Measurements from ENCODE around the gene EFCAB8.
"Not testable (repeated sequence)": the region's sequence is repeated elsewhere in the genome, so short reads cannot be mapped to it uniquely, and the experiment has no call there.

Gene EFCAB8

GRCh38 chr20:32842688-32843524, 15.8 kb upstream of the EFCAB8 start:
- no peak for DNase-seq

- DNase-seq: no peak
Measured at GRCh38 chr20:32845786-32846185, 12.9 kb upstream of the EFCAB8 start.

- no peak for DNase-seq
Measured at GRCh38 chr20:32846852-32847251, 11.9 kb upstream of the EFCAB8 start.

GRCh38 chr20:32847964-32848363, 10.8 kb upstream of the EFCAB8 start:
- DNase-seq: no peak

- no peak for DNase-seq
Measured at GRCh38 chr20:32848846-32849245, 9.9 kb upstream of the EFCAB8 start.

- no peak for DNase-seq
Measured at GRCh38 chr20:32849577-32849976, 9.1 kb upstream of the EFCAB8 start.

GRCh38 chr20:32855387-32855786, 3.3 kb upstream of the EFCAB8 start:
- no peak for DNase-seq

- no peak for DNase-seq
Measured at GRCh38 chr20:32858189-32858588, 534 bp upstream of the EFCAB8 start.

- DNase-seq: no peak
Measured at GRCh38 chr20:32861446-32861845, 2.7 kb downstream of the EFCAB8 start.

GRCh38 chr20:32869562-32869961, 10.8 kb downstream of the EFCAB8 start:
- DNase-seq: no peak

- DNase-seq: not testable (repeated sequence)
Measured at GRCh38 chr20:32870526-32870925, 11.8 kb downstream of the EFCAB8 start.

GRCh38 chr20:32870985-32871384, 12.3 kb downstream of the EFCAB8 start:
- no peak for DNase-seq

GRCh38 chr20:32871627-32872160, 13.0 kb downstream of the EFCAB8 start:
- no peak for DNase-seq

- no peak for DNase-seq
Measured at GRCh38 chr20:32872266-32872665, 13.5 kb downstream of the EFCAB8 start.

GRCh38 chr20:32875673-32876072, 16.9 kb downstream of the EFCAB8 start:
- no peak for DNase-seq

GRCh38 chr20:32877507-32877906, 18.8 kb downstream of the EFCAB8 start:
- no peak for DNase-seq

GRCh38 chr20:32878820-32879219, 20.1 kb downstream of the EFCAB8 start:
- DNase-seq: no peak

GRCh38 chr20:32879538-32879937, 20.8 kb downstream of the EFCAB8 start:
- DNase-seq: no peak

- no peak for DNase-seq
Measured at GRCh38 chr20:32880635-32881034, 21.9 kb downstream of the EFCAB8 start.

- no peak for DNase-seq
Measured at GRCh38 chr20:32883081-32883480, 24.4 kb downstream of the EFCAB8 start.

GRCh38 chr20:32885185-32885584, 26.5 kb downstream of the EFCAB8 start:
- DNase-seq: no peak

- DNase-seq: no peak
Measured at GRCh38 chr20:32885952-32886351, 27.2 kb downstream of the EFCAB8 start.

- no peak for DNase-seq
Measured at GRCh38 chr20:32886652-32887051, 27.9 kb downstream of the EFCAB8 start.

GRCh38 chr20:32887492-32887891, 28.8 kb downstream of the EFCAB8 start:
- no peak for DNase-seq

- no peak for DNase-seq
Measured at GRCh38 chr20:32888636-32889035, 29.9 kb downstream of the EFCAB8 start.

Data from amniotic stem cell (primary cell).